Activated naive CD4-positive, alpha-beta T cell treated with Interleukin-2 at 50 U/mL for 16 hours (primary cell): Measurements from ENCODE around the gene PDGFD.

Experiments
- DNase-seq: peaks from one replicate; pipeline ENCODE4 v3.0.0-alpha.2; 2020

Gene PDGFD

GRCh38 chr11:104092744-104093143 is 71.2 kb downstream of the PDGFD start:
- DNase-seq = no peak

GRCh38 chr11:104091281-104092096 is 72.5 kb downstream of the PDGFD start:
- DNase-seq = no peak

GRCh38 chr11:104090767-104091166 is 73.2 kb downstream of the PDGFD start:
- DNase-seq = no peak

DNA sequence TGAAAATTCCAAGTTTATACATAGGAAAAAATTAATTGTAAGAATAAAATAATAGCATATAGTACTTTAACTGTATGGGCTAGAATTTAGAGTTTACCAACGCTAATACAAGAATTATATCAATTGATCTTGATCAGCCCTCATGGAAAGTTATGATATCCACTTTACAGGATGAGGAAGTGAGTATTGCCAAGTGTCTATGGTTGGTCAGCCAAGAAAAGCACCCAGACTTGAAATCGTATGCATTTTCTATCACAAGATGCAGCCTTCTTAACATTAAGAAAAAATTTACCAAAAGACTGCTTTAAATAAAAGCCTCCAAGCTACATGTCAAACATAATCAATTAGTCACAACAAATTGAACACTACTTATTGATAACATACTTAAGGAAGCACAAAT is 74.5 kb downstream of the PDGFD start:
- no peak for DNase-seq

GRCh38 chr11:104086621-104087020 is 77.3 kb downstream of the PDGFD start:
- DNase-seq = no peak

- DNase-seq = no peak
Observed at GRCh38 chr11:104078995-104079394, 85.0 kb downstream of the PDGFD start.

DNA sequence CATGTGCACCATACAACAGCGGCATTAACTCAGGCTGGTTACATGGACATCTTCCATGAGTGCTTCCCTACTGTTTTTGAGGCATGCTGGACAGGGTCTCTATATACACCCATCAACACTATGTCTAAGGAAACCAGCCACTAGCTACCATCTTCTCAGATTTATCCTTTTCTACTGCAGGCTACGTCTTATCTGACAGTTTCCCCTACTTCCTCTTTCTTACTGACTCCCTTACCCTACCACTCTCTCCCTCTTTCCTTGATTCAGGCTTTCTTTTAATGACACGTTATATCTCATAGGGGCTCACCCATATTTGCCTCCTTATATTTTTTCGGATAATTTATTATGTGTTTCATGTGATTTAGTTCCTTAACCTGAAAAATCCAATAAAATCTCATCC is 85.7 kb downstream of the PDGFD start:
- no peak for DNase-seq

- DNase-seq = no peak
Observed at GRCh38 chr11:104076455-104076854, 87.5 kb downstream of the PDGFD start.

- DNase-seq = no peak
Observed at GRCh38 chr11:104075706-104076105, 88.2 kb downstream of the PDGFD start.

DNA sequence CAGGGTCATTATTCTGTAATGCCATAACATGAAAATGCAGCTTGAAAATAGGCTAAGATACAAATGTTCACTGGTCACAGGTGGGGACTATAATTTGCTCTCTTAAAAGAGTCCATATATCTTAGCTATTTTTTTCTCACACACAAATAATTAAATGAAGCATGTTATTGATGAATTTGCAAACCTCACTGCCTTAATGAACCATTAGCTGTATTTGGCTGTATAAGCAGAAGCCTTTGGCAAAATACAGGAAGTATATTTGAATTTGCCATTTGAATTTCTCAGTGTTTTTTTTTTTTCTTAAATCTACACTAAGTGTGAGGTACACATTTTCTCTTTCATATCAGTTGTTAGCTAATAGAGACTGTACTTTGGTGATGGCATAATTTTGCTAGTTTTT is 88.9 kb downstream of the PDGFD start:
- no peak for DNase-seq

DNA sequence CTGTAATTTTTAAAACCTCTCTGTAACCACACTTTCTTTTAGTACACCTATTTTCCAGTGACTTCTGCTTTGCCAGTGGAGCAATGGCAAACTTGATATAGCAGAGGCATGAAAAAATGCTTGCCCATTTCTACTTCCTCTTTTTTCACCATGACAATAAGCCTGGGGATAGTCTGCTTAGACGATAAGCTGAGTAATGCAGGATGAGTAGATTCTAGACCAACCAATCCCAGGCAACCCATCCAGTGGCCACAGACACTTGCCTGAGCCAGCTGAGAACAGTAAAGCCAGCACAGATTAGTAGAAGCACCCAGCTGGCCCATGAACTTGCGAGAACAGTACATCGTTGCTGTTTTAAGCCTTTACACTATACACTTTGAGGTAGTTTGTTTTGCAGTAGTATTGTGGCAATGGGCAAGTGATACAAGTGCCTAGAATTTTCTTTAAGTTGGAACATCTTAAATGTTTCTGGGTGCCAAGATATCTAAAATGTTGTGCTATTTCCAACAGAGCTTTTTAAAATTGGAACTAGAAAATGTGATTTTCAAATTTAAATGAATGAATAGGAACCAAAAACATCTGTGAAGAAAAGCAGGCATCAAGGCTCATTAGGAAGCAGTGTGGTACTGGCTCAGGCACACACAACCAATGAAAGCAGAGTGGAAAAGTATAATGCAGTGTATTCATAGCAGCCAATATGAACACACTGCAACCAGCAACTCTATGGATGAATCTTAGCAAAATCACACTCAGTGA is 89.8 kb downstream of the PDGFD start:
- no peak for DNase-seq

GRCh38 chr11:104067534-104067933 is 96.4 kb downstream of the PDGFD start:
- DNase-seq = no peak

- DNase-seq = no peak
Observed at GRCh38 chr11:104064034-104064630, 99.8 kb downstream of the PDGFD start.

GRCh38 chr11:104061853-104062521 is 102.0 kb downstream of the PDGFD start:
- DNase-seq = no peak

- no peak for DNase-seq
Observed at GRCh38 chr11:104060820-104061219, 103.1 kb downstream of the PDGFD start.

DNA sequence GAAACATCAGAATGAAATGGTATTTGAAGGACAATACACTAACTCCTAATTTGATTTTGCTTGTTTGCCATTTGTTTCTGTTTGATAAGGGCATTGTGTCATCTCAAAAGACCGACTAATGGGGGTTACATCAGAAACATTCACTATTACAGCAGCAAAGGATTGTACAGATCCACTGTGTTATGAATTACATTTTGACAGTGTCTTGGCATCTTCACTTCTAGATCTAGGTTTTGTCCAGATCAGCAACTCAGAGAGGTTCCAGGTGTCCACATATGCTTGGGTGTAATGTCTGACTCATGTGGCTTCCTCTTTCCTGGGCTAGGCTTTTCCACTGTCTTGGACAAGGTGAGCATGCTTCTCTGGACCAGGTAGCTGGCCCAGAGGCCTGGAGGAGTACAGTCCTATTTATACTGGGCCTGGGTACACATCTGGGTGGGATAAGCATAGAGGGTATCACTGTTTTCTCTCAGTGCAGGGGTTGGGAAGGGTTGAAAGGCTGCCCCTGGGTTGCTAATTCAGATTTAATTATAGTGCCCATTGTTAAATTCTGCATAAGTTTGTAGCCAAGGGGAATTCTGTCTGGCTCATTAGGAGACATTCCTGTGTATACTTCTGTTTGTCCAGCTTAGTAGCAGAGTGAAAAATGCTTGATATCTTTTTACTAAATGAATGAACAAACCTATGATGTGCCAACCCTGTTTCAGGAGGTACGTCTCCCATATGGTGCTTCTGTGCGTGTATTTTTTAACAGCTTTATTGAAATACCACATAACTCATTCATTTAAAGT is 103.7 kb downstream of the PDGFD start:
- DNase-seq = no peak

GRCh38 chr11:104058680-104059079 is 105.3 kb downstream of the PDGFD start:
- no peak for DNase-seq

GRCh38 chr11:104057908-104058307 is 106.0 kb downstream of the PDGFD start:
- no peak for DNase-seq

DNA sequence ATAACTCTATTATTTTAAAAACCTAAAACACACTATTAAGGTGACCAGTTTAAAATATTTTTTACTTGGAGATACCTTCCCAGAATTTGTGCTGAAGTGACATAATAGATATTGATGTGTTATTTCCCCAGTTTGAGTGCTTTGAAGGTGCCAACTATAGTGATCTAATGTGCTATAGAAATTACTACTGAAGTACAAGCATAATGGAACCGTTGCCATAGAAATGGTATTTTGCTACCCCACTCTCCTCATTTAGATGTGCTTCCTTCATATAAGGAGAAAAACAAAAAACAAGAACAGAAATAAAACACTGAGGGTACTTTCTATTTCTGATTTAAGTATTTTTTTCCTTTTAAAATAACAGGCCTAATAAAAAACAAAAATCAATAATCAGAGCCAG is 108.4 kb downstream of the PDGFD start:
- DNase-seq = no peak

GRCh38 chr11:104054911-104055529 is 108.9 kb downstream of the PDGFD start:
- DNase-seq = no peak

- no peak for DNase-seq
Observed at GRCh38 chr11:104053743-104054478, 110.0 kb downstream of the PDGFD start.
